H1 (cell line): ENCODE data around the gene SIPA1L3.

Experiments used
- ATF2 ChIP-seq: IDR thresholded peaks from 2 replicates; pipeline ENCODE4 v1.6.1; 2012; ENCODE audit warnings: low read length, inconsistent platforms
- BCL11A ChIP-seq, 2 experiments: IDR thresholded peaks; one replicate each; pipeline ENCODE4 v1.6.1; 2011; ENCODE audit warnings: low read depth in 2 of 2, low read length in 2 of 2, mild to moderate bottlenecking in 2 of 2
- CBX8 ChIP-seq: fragments of 300-800, 300-1000 bp; sonication (generic); IDR thresholded peaks from 2 replicates; pipeline ENCODE4 v1.7.1; 2016; ENCODE audit warnings: low read depth, low read length, borderline replicate concordance
- CTCF ChIP-seq, 3 experiments: IDR thresholded peaks; 1 replicate in 2 of 3; 2 replicates in 1 of 3; pipeline versions ENCODE4 v1.5.1 to v1.6.1; 2011; ENCODE audit warnings: low read length in 3 of 3, mild to moderate bottlenecking in 3 of 3, inconsistent platforms in 2 of 3, low read depth in 1 of 3, moderate library complexity in 1 of 3; ENCODE audit not compliant: insufficient read depth in 1 of 3; ENCODE audit errors: control extremely low read depth in 1 of 3
- EP300 ChIP-seq, 2 experiments: IDR thresholded peaks; 1 replicate in 1 of 2; 2 replicates in 1 of 2; pipeline ENCODE4 v1.6.1; 2011 to 2012; ENCODE audit warnings: low read depth in 2 of 2, low read length in 2 of 2, mild to moderate bottlenecking in 2 of 2, borderline replicate concordance in 1 of 2, inconsistent platforms in 1 of 2, moderate library complexity in 1 of 2
- HDAC6 ChIP-seq: IDR thresholded peaks from one replicate; pipeline ENCODE4 v1.7.1; 2012; ENCODE audit warnings: low read depth, mild to moderate bottlenecking, inconsistent platforms, low read length, moderate library complexity
- KDM1A ChIP-seq: fragments of 200-600, 300-600 bp; sonication (generic); IDR thresholded peaks from 2 replicates; pipeline ENCODE4 v1.7.1; 2016; ENCODE audit warnings: mild to moderate bottlenecking, low read length, borderline replicate concordance
- POLR2A ChIP-seq, 2 experiments: IDR thresholded peaks; 1 replicate in 1 of 2; 2 replicates in 1 of 2; pipeline ENCODE4 v1.6.1; 2011; ENCODE audit warnings: low read depth in 2 of 2, low read length in 2 of 2, mild to moderate bottlenecking in 2 of 2; ENCODE audit errors: control extremely low read depth in 1 of 2
- RAD21 ChIP-seq, 2 experiments: IDR thresholded peaks in 1 of 2; conservative IDR thresholded peaks in 1 of 2; 2 replicates each; pipeline ENCODE4 v1.6.1; 2011; ENCODE audit warnings: low read depth in 2 of 2, low read length in 2 of 2, improper control_type of control experiment in 1 of 2, inconsistent platforms in 1 of 2, mild to moderate bottlenecking in 1 of 2, moderate library complexity in 1 of 2
- RBBP5 ChIP-seq: IDR thresholded peaks from 2 replicates; pipeline ENCODE4 v1.7.1; 2012; ENCODE audit warnings: low read depth, mild to moderate bottlenecking, inconsistent platforms, low read length, moderate library complexity, borderline replicate concordance
- SP4 ChIP-seq: IDR thresholded peaks from 2 replicates; pipeline ENCODE4 v1.6.1; 2012; ENCODE audit warnings: low read length, inconsistent platforms

GRCh38 chr19:38093587-38093986 is 186.6 kb downstream of the SIPA1L3 start:
- no peak for TF ChIP-seq CTCF (IDR thresholded peaks at IDR 0.05; ENCODE audit: control extremely low read depth in 1 of 3, insufficient read depth in 1 of 3, low read depth in 1 of 3, low read length in 3 of 3)
- no peak for TF ChIP-seq CBX8
- TF ChIP-seq EP300 (IDR thresholded peaks at IDR 0.05; ENCODE audit: borderline replicate concordance in 1 of 2, low read depth in 2 of 2, low read length in 2 of 2), result no peak
- TF ChIP-seq RAD21 (IDR thresholded peaks at IDR 0.05 in 1 of 2, conservative IDR thresholded peaks at IDR 0.05 in 1 of 2; ENCODE audit: low read depth in 2 of 2, low read length in 2 of 2), result no peak
- TF ChIP-seq POLR2A (IDR thresholded peaks at IDR 0.05; ENCODE audit: control extremely low read depth in 1 of 2, low read depth in 2 of 2, low read length in 2 of 2), result no peak
- no peak for TF ChIP-seq SP4
- TF ChIP-seq BCL11A (IDR thresholded peaks at IDR 0.05; ENCODE audit: low read depth in 2 of 2, low read length in 2 of 2), result no peak
- no peak for TF ChIP-seq RBBP5
- TF ChIP-seq KDM1A, result no peak
- no peak for TF ChIP-seq HDAC6
- TF ChIP-seq ATF2, result no peak
